Measurements from ENCODE around the gene RPGRIP1. TPM values are rescaled to one million over a fixed set of nuclear protein-coding genes. Genes with fewer than 3 reads are reported as not detected.
A peak's percentile ranks its signal among the peaks of the same experiment; 100 is the strongest.

RPGRIP1 gene
- total and polyA plus RNA-seq, 9 of the 15 experiments (the other 6 are each of a cell fraction or from before 2014, with no cell fraction given): 0.47 to 0.95 (median 0.65) TPM; not detected in 1

DNA sequence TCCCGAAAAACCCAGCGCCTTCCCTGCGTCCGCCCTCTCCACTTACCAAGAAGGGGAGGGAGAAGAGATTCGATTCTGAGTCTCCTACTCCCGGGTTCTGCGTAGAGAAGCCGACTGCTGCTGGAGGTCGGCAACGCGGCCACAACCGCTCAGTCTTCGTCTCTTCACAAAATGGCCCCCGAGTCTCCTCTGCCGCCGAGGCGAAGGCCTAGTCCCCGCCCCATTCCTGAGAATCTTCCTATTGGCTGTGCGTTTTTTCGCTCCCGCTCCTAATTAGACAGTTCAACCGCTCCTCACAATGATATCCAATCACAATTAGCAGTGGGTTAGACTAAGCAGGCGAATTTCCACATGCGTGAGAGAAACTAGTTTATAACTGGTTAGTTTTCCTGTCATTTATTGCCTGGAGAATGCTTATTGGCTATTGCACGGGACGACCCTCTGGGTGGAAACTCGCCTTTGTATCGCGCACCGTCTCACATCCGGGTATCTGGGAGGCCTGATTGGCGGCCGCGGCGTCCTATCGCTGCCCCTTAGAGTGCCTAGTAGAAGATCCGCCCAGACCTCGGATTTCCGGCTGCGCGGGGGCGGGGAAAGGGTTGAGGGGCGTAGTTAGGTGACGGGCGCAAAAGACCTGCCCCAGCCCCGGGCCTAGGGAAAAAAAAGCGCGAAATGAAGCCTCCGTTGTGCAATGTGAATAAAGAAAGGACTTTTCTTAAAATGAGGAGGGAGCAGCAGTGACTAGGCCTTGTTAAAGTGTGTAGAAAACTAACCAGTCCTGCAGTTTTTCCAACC is 10.4 kb upstream of the RPGRIP1 start, which contains the start of gene HNRNPC (continued):
- TF ChIP-seq GATAD2B (IDR thresholded peaks at IDR 0.05; ENCODE audit: borderline replicate concordance): no peak
- no peak for TF ChIP-seq CBFA2T3 (IDR thresholded peaks at IDR 0.05)
- TF ChIP-seq SMAD2 (IDR thresholded peaks at IDR 0.05; ENCODE audit: low read depth, low read length): no peak
- peak; percentile 95 for TF ChIP-seq NFYB (IDR thresholded peaks at IDR 0.05; ENCODE audit: extremely low read depth, insufficient read length)
- TF ChIP-seq, protein P1, sequence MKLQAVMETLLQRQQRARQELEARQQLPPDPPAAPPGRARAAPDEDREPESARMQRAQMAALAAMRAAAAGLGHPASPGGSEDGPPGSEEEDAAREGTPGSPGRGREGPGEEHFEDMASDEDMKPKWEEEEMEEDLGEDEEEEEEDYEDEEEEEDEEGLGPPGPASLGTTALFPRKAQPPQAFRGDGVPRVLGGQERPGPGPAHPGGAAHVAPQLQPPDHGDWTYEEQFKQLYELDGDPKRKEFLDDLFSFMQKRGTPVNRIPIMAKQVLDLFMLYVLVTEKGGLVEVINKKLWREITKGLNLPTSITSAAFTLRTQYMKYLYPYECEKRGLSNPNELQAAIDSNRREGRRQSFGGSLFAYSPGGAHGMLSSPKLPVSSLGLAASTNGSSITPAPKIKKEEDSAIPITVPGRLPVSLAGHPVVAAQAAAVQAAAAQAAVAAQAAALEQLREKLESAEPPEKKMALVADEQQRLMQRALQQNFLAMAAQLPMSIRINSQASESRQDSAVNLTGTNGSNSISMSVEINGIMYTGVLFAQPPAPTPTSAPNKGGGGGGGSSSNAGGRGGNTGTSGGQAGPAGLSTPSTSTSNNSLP (IDR thresholded peaks at IDR 0.05; ENCODE audit: borderline replicate concordance, low read depth, low read length): peak; percentile 71; the same call in 1 of the 2 replicates
- TF ChIP-seq SIX5 (IDR thresholded peaks at IDR 0.05; ENCODE audit: borderline replicate concordance in 1 of 2, insufficient read depth in 1 of 2, low read depth in 1 of 2, low read length in 2 of 2): no peak
- TF ChIP-seq BHLHE40 (IDR thresholded peaks at IDR 0.05; ENCODE audit: low read length): no peak
- no peak for TF ChIP-seq NELFE (IDR thresholded peaks at IDR 0.05; ENCODE audit: insufficient read depth, insufficient read length)
- no peak for TF ChIP-seq MCM5 (IDR thresholded peaks at IDR 0.05; ENCODE audit: low read depth)
- TF ChIP-seq FOSL1 (tag; conservative IDR thresholded peaks at IDR 0.05): no peak
- no peak; the same call in 1 of the 2 replicates for TF ChIP-seq NFIC (IDR thresholded peaks at IDR 0.05)
- TF ChIP-seq, protein P2, sequence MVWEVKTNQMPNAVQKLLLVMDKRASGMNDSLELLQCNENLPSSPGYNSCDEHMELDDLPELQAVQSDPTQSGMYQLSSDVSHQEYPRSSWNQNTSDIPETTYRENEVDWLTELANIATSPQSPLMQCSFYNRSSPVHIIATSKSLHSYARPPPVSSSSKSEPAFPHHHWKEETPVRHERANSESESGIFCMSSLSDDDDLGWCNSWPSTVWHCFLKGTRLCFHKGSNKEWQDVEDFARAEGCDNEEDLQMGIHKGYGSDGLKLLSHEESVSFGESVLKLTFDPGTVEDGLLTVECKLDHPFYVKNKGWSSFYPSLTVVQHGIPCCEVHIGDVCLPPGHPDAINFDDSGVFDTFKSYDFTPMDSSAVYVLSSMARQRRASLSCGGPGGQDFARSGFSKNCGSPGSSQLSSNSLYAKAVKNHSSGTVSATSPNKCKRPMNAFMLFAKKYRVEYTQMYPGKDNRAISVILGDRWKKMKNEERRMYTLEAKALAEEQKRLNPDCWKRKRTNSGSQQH (CRISPR knock-in tag; IDR thresholded peaks at IDR 0.05): no peak
- TF ChIP-seq, protein P3, sequence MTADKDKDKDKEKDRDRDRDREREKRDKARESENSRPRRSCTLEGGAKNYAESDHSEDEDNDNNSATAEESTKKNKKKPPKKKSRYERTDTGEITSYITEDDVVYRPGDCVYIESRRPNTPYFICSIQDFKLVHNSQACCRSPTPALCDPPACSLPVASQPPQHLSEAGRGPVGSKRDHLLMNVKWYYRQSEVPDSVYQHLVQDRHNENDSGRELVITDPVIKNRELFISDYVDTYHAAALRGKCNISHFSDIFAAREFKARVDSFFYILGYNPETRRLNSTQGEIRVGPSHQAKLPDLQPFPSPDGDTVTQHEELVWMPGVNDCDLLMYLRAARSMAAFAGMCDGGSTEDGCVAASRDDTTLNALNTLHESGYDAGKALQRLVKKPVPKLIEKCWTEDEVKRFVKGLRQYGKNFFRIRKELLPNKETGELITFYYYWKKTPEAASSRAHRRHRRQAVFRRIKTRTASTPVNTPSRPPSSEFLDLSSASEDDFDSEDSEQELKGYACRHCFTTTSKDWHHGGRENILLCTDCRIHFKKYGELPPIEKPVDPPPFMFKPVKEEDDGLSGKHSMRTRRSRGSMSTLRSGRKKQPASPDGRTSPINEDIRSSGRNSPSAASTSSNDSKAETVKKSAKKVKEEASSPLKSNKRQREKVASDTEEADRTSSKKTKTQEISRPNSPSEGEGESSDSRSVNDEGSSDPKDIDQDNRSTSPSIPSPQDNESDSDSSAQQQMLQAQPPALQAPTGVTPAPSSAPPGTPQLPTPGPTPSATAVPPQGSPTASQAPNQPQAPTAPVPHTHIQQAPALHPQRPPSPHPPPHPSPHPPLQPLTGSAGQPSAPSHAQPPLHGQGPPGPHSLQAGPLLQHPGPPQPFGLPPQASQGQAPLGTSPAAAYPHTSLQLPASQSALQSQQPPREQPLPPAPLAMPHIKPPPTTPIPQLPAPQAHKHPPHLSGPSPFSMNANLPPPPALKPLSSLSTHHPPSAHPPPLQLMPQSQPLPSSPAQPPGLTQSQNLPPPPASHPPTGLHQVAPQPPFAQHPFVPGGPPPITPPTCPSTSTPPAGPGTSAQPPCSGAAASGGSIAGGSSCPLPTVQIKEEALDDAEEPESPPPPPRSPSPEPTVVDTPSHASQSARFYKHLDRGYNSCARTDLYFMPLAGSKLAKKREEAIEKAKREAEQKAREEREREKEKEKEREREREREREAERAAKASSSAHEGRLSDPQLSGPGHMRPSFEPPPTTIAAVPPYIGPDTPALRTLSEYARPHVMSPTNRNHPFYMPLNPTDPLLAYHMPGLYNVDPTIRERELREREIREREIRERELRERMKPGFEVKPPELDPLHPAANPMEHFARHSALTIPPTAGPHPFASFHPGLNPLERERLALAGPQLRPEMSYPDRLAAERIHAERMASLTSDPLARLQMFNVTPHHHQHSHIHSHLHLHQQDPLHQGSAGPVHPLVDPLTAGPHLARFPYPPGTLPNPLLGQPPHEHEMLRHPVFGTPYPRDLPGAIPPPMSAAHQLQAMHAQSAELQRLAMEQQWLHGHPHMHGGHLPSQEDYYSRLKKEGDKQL (CRISPR knock-in tag; IDR thresholded peaks at IDR 0.05; ENCODE audit: borderline replicate concordance): no peak
- no peak for TF ChIP-seq POLR3A (IDR thresholded peaks at IDR 0.05; ENCODE audit: borderline replicate concordance, extremely low read depth, insufficient read depth, insufficient read length)
- no peak for TF ChIP-seq ZFP36 (IDR thresholded peaks at IDR 0.05; ENCODE audit: low read depth, low read length, partially characterized antibody)
- no peak for TF ChIP-seq SREBF1 (IDR thresholded peaks at IDR 0.05; ENCODE audit: borderline replicate concordance, low read depth, low read length)
- TF ChIP-seq, protein P4, sequence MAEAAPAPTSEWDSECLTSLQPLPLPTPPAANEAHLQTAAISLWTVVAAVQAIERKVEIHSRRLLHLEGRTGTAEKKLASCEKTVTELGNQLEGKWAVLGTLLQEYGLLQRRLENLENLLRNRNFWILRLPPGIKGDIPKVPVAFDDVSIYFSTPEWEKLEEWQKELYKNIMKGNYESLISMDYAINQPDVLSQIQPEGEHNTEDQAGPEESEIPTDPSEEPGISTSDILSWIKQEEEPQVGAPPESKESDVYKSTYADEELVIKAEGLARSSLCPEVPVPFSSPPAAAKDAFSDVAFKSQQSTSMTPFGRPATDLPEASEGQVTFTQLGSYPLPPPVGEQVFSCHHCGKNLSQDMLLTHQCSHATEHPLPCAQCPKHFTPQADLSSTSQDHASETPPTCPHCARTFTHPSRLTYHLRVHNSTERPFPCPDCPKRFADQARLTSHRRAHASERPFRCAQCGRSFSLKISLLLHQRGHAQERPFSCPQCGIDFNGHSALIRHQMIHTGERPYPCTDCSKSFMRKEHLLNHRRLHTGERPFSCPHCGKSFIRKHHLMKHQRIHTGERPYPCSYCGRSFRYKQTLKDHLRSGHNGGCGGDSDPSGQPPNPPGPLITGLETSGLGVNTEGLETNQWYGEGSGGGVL (CRISPR knock-in tag; IDR thresholded peaks at IDR 0.05): no peak
